PC-3 (cell line): ENCODE measurements around the gene SPSB1. TPM values are rescaled to one million over a fixed set of nuclear protein-coding genes. Genes with fewer than 3 reads are reported as not detected.
"Not testable (repeated sequence)": the region's sequence is repeated elsewhere in the genome, so short reads cannot be mapped to it uniquely, and the experiment has no call there.

Source experiments
- ATAC-seq: fragments of 200-7000 bp; cut with Tn5 transposase; 2 replicates; pipeline ENCODE4 v1.9.1; 2020; ENCODE audit warnings: mild to moderate bottlenecking, moderate library complexity
- BruUV-seq: library from RNA; stranded (reverse); fragments of 400-500 nt; replicated peaks from 2 replicates; lab custom pipeline; 2021; lab: Mats Ljungman, UMichigan
- CTCF ChIA-PET: fragments of 300-600 bp; sonication (Branson Sonifier 250); formaldehyde crosslinking; loops from one replicate; lab custom pipeline; 2022; ENCODE audit warnings: antibody characterized with exemption; lab: Charles Lee
- POLR2A ChIA-PET: fragments of 300-600 bp; sonication (Branson Sonifier 250); formaldehyde crosslinking; loops from one replicate; lab custom pipeline; 2022; ENCODE audit warnings: antibody characterized with exemption; ENCODE audit not compliant: unreplicated experiment; lab: Charles Lee
- DNase-seq: peaks from one replicate; pipeline ENCODE4 v3.0.0-alpha.2; 2015
- H2AFZ ChIP-seq: fragments of 300-600 bp; sonication (generic); 2 replicates; pipeline ENCODE4 v1.6.0; 2016; ENCODE audit warnings: antibody characterized with exemption, low read length
- H3F3A ChIP-seq: fragments of 300-600 bp; sonication (generic); one replicate; pipeline ENCODE4 v1.6.0; 2017; ENCODE audit warnings: antibody characterized with exemption, low read length, control low read depth, mild to moderate bottlenecking; ENCODE audit not compliant: unreplicated experiment
- H3K27ac ChIP-seq: fragments of 300-600 bp; sonication (generic); 2 replicates; pipeline ENCODE4 v1.5.1; 2016; ENCODE audit warnings: mild to moderate bottlenecking, low read length
- H3K27me3 ChIP-seq: fragments of 300-600 bp; sonication (generic); 2 replicates; pipeline ENCODE4 v1.6.1; 2016; ENCODE audit warnings: low read length, mixed read lengths
- H3K36me3 ChIP-seq: fragments of 300-600 bp; sonication (generic); 2 replicates; pipeline ENCODE4 v1.6.1; 2016; ENCODE audit warnings: low read depth, mixed run types, low read length, mixed read lengths
- H3K4me1 ChIP-seq: fragments of 300-600 bp; sonication (generic); 2 replicates; pipeline ENCODE4 v1.5.1; 2016; ENCODE audit warnings: low read length; ENCODE audit not compliant: insufficient read depth
- H3K4me2 ChIP-seq: fragments of 300-600 bp; sonication (generic); 2 replicates; pipeline ENCODE4 v1.6.0; 2016; ENCODE audit warnings: low read length
- H3K4me3 ChIP-seq: fragments of 300-600 bp; sonication (generic); 2 replicates; pipeline ENCODE4 v1.5.1; 2016; ENCODE audit warnings: mild to moderate bottlenecking, low read length, mixed read lengths
- H3K79me2 ChIP-seq: fragments of 300-600 bp; sonication (generic); 2 replicates; pipeline ENCODE4 v1.6.1; 2017; ENCODE audit warnings: low read length, mixed read lengths
- H3K9ac ChIP-seq: fragments of 300-600 bp; sonication (generic); 2 replicates; pipeline ENCODE4 v1.6.0; 2016; ENCODE audit warnings: mild to moderate bottlenecking, low read length
- H3K9me2 ChIP-seq: fragments of 300-600 bp; sonication (generic); replicated peaks from 2 replicates; pipeline ENCODE4 v1.6.1; 2016; ENCODE audit warnings: mixed run types, low read length, mixed read lengths
- H3K9me3 ChIP-seq: fragments of 300-600 bp; sonication (generic); 2 replicates; pipeline ENCODE4 v1.6.1; 2016; ENCODE audit warnings: low read length, mixed read lengths
- H4K20me1 ChIP-seq: fragments of 300-600 bp; sonication (generic); 2 replicates; pipeline ENCODE4 v1.6.1; 2016; ENCODE audit warnings: low read length, mixed read lengths
- CTCF ChIP-seq: fragments of 300-600 bp; sonication (generic); conservative IDR thresholded peaks from 2 replicates; pipeline ENCODE4 v1.5.1; 2017; ENCODE audit warnings: antibody characterized with exemption, low read depth, mild to moderate bottlenecking, low read length
- EZH2 ChIP-seq: fragments of 300-600 bp; sonication (generic); IDR thresholded peaks from one replicate; pipeline ENCODE4 v1.6.1; 2017; ENCODE audit warnings: antibody characterized with exemption, mild to moderate bottlenecking, low read length; ENCODE audit not compliant: unreplicated experiment
- EZH2phosphoT487 ChIP-seq: fragments of 300-600 bp; sonication (generic); IDR thresholded peaks from 2 replicates; pipeline ENCODE4 v1.6.1; 2018; ENCODE audit warnings: mild to moderate bottlenecking, antibody characterized with exemption, low read length, borderline replicate concordance
- intact Hi-C: fragments of 100-400 bp; cut with micrococcal nuclease; formaldehyde crosslinking; loops from 2 replicates; pipeline ENCODE4 v1.9.0; 2023
- total RNA-seq: library from RNA; depleted of rRNA; stranded (reverse); fragments of >200 nt; gene quantifications from 2 replicates; pipeline ENCODE4 v1.2.3, GENCODE V29; 2014

Gene SPSB1
- total RNA-seq, 1 experiment from 2014 or later: 18.1 TPM

- H2AFZ ChIP-seq: no peak overlapping the region
- ChIA-PET CTCF (no interaction called here), POLR2A (no interaction called here)
- H3K36me3 ChIP-seq: peaks cover 19% of the 10 kb centered on the region
- peaks cover 46% of the 10 kb centered on the region for H3K4me1 ChIP-seq
- peaks cover 87% of the 10 kb centered on the region for H3K79me2 ChIP-seq
- H3K9me2 ChIP-seq: no peaks in the 10 kb centered on the region
- TF ChIP-seq EZH2phosphoT487: no peak
- no peak for TF ChIP-seq EZH2
- TF ChIP-seq CTCF: no peak
- intact Hi-C loops: no loop called here
- no peak for ATAC-seq
- no peaks in the 10 kb centered on the region for H3K9me3 ChIP-seq
- DNase-seq: no peak
- H3K27ac ChIP-seq: no peak overlapping the region
- H3K4me2 ChIP-seq: no peak overlapping the region
- no peak overlapping the region for H3K9ac ChIP-seq
- H3F3A ChIP-seq: peaks cover 4% of the 10 kb centered on the region
- H3K4me3 ChIP-seq: no peak overlapping the region
- peaks cover 13% of the 10 kb centered on the region; the same call in 1 of the 2 replicates for H4K20me1 ChIP-seq
- no peaks in the 10 kb centered on the region for H3K27me3 ChIP-seq
- BruUV-seq: no TSS peak
Measured at GRCh38 chr1:9297831-9298230, 5.1 kb downstream of the SPSB1 start.

- POLR2A ChIA-PET: no interaction called here
- TF ChIP-seq CTCF: no peak
- no peak for TF ChIP-seq EZH2
- TF ChIP-seq EZH2phosphoT487: no peak
- DNase-seq (no peak), ATAC-seq (no peak)
- H2AFZ ChIP-seq: no peak overlapping the region
- H4K20me1 ChIP-seq: peaks cover 13% of the 10 kb centered on the region
- CTCF ChIA-PET: no interaction called here
- H3K36me3 ChIP-seq: peaks cover 19% of the 10 kb centered on the region
- H3K27me3 ChIP-seq: no peaks in the 10 kb centered on the region
- peaks cover 50% of the 10 kb centered on the region for H3K4me1 ChIP-seq
- no peak overlapping the region for H3K27ac ChIP-seq
- peaks cover 4% of the 10 kb centered on the region for H3F3A ChIP-seq
- H3K9me3 ChIP-seq: no peaks in the 10 kb centered on the region
- intact Hi-C loops: no loop called here
- peaks cover 92% of the 10 kb centered on the region for H3K79me2 ChIP-seq
- H3K4me3 ChIP-seq: no peak overlapping the region
- H3K9me2 ChIP-seq: no peaks in the 10 kb centered on the region
- H3K9ac ChIP-seq: no peak overlapping the region
- no TSS peak for BruUV-seq
- no peak overlapping the region for H3K4me2 ChIP-seq
Measured at GRCh38 chr1:9298282-9298681, 5.6 kb downstream of the SPSB1 start.

GRCh38 chr1:9299571-9300541 lies 7.2 kb downstream of the SPSB1 start:
- Histone ChIP-seq H3K79me2 (peaks cover 92% of the 10 kb centered on the region), H3K9ac (peak overlapping the region; percentile 43), H3K4me1 (peaks cover 52% of the 10 kb centered on the region), H3K4me2 (peak overlapping the region; percentile 70), H3K36me3 (peaks cover 19% of the 10 kb centered on the region), H4K20me1 (peaks cover 26% of the 10 kb centered on the region), H3K27ac (peak overlapping the region; percentile 93)
- H3K9me2 ChIP-seq, intact Hi-C loops, H3K27me3 ChIP-seq, CTCF ChIA-PET, H2AFZ ChIP-seq, POLR2A ChIA-PET, H3K9me3 ChIP-seq, H3F3A ChIP-seq, BruUV-seq, H3K4me3 ChIP-seq: not testable (repeated sequence)
- peak; percentile 78 for ATAC-seq
- peak; percentile 92 for DNase-seq
